Ammon's horn (tissue), 1 donor: ENCODE data around the gene SHROOM3.

Experiments
- DNase-seq: peaks from one replicate; pipeline ENCODE4 v3.0.0-alpha.2; 2016; ENCODE audit warnings: low spot score

The SHROOM3 gene

GRCh38 chr4:76624931-76625715 lies 190.1 kb downstream of the SHROOM3 start:
- no peak for DNase-seq

- DNase-seq = no peak
These were observed 191.8 kb downstream of the SHROOM3 start for GRCh38 chr4:76626686-76627465.

GRCh38 chr4:76628251-76628650 lies 193.2 kb downstream of the SHROOM3 start:
- no peak for DNase-seq

GRCh38 chr4:76630741-76631140 lies 195.7 kb downstream of the SHROOM3 start:
- DNase-seq = no peak

GRCh38 chr4:76634220-76634619 lies 199.2 kb downstream of the SHROOM3 start:
- DNase-seq = no peak

GRCh38 chr4:76637712-76638361 lies 202.8 kb downstream of the SHROOM3 start:
- no peak for DNase-seq

- DNase-seq = no peak
These were observed 204.3 kb downstream of the SHROOM3 start for GRCh38 chr4:76639288-76639687.

- peak; percentile 12 for DNase-seq
These were observed 205.4 kb downstream of the SHROOM3 start for GRCh38 chr4:76640353-76640910.

GRCh38 chr4:76641351-76641750 lies 206.3 kb downstream of the SHROOM3 start:
- DNase-seq = no peak

GRCh38 chr4:76641758-76642157 lies 206.7 kb downstream of the SHROOM3 start:
- DNase-seq = no peak

- DNase-seq = no peak
These were observed 209.9 kb downstream of the SHROOM3 start for GRCh38 chr4:76644831-76645485.

- no peak for DNase-seq
These were observed 214.1 kb downstream of the SHROOM3 start for GRCh38 chr4:76649086-76649485.

GRCh38 chr4:76651616-76652015 lies 216.6 kb downstream of the SHROOM3 start:
- DNase-seq = no peak

- no peak for DNase-seq
These were observed 217.4 kb downstream of the SHROOM3 start for GRCh38 chr4:76652389-76652788.

- DNase-seq = no peak
These were observed 219.1 kb downstream of the SHROOM3 start for GRCh38 chr4:76654084-76654483.

GRCh38 chr4:76654791-76655190 lies 219.8 kb downstream of the SHROOM3 start:
- no peak for DNase-seq

GRCh38 chr4:76655566-76656479 lies 220.8 kb downstream of the SHROOM3 start:
- no peak for DNase-seq

- DNase-seq = no peak
These were observed 222.4 kb downstream of the SHROOM3 start for GRCh38 chr4:76657443-76657842.

- DNase-seq = no peak
These were observed 223.4 kb downstream of the SHROOM3 start for GRCh38 chr4:76658231-76659102.

- DNase-seq = no peak
These were observed 224.1 kb downstream of the SHROOM3 start for GRCh38 chr4:76659103-76659490.
